ENCODE results near the gene PSEN1. TPM values are rescaled to one million over a fixed set of nuclear protein-coding genes. Genes with fewer than 3 reads are reported as not detected.

Gene PSEN1
- total RNA-seq, 1 experiment from 2014 or later = 41.4 TPM

GRCh38 chr14:73142216-73142615, 5.9 kb downstream of the PSEN1 start:
- no peak overlapping the region for H2AFZ ChIP-seq (ENCODE audit: low read length)
- no peaks in the 10 kb centered on the region for H3K27me3 ChIP-seq (ENCODE audit: low read length)
- ChIA-PET POLR2A (ENCODE audit: unreplicated experiment) (no interaction called here), CTCF (interaction anchor here (1.1 kb wide), 1 partner anchor 31 kb away, joined by 6 read pairs; no protein-coding TSS in a partner anchor)
- TF ChIP-seq CTCF (conservative IDR thresholded peaks at IDR 0.05; ENCODE audit: low read depth, low read length) = no peak
- no peak for TF ChIP-seq EZH2phosphoT487 (IDR thresholded peaks at IDR 0.05; ENCODE audit: borderline replicate concordance, low read length)
- no peak for TF ChIP-seq EZH2 (IDR thresholded peaks at IDR 0.05; ENCODE audit: low read length, unreplicated experiment)
- H3F3A ChIP-seq (ENCODE audit: low read length, unreplicated experiment) = no peaks in the 10 kb centered on the region
- 0 out of 2 replicates have a peak, but pooled peaks cover 2% of the 10 kb centered on the region for H3K36me3 ChIP-seq (ENCODE audit: low read depth, low read length)
- H3K4me2 ChIP-seq (ENCODE audit: low read length) = no peak overlapping the region
- no peak overlapping the region for H3K27ac ChIP-seq (ENCODE audit: low read length)
- no peak overlapping the region for H3K4me3 ChIP-seq (ENCODE audit: low read length)
- H4K20me1 ChIP-seq (ENCODE audit: low read length) = peaks cover 40% of the 10 kb centered on the region
- peaks cover 84% of the 10 kb centered on the region for H3K79me2 ChIP-seq (ENCODE audit: low read length)
- H3K9me2 ChIP-seq (replicated peaks; ENCODE audit: low read length) = no peaks in the 10 kb centered on the region
- intact Hi-C loops (cut with micrococcal nuclease) = no loop called here
- no peaks in the 10 kb centered on the region for H3K9me3 ChIP-seq (ENCODE audit: low read length)
- no peak for ATAC-seq
- BruUV-seq (replicated peaks) = no TSS peak
- peaks cover 11% of the 10 kb centered on the region for H3K4me1 ChIP-seq (ENCODE audit: insufficient read depth, low read length)
- no peak for DNase-seq
- no peak overlapping the region for H3K9ac ChIP-seq (ENCODE audit: low read length)

GRCh38 chr14:73143003-73143402, 6.7 kb downstream of the PSEN1 start:
- H4K20me1 ChIP-seq (ENCODE audit: low read length) = peaks cover 44% of the 10 kb centered on the region
- H3F3A ChIP-seq (ENCODE audit: low read length, unreplicated experiment) = no peaks in the 10 kb centered on the region
- H3K4me3 ChIP-seq (ENCODE audit: low read length) = no peak overlapping the region
- H3K36me3 ChIP-seq (ENCODE audit: low read depth, low read length) = peaks cover 7% of the 10 kb centered on the region; the same call in 1 of the 2 replicates
- DNase-seq (no peak), ATAC-seq (no peak)
- TF ChIP-seq EZH2phosphoT487 (IDR thresholded peaks at IDR 0.05; ENCODE audit: borderline replicate concordance, low read length) (no peak), CTCF (conservative IDR thresholded peaks at IDR 0.05; ENCODE audit: low read depth, low read length) (no peak), EZH2 (IDR thresholded peaks at IDR 0.05; ENCODE audit: low read length, unreplicated experiment) (no peak)
- ChIA-PET CTCF (no interaction called here), POLR2A (ENCODE audit: unreplicated experiment) (no interaction called here)
- H3K27ac ChIP-seq (ENCODE audit: low read length) = no peak overlapping the region
- no peaks in the 10 kb centered on the region for H3K9me2 ChIP-seq (replicated peaks; ENCODE audit: low read length)
- no TSS peak for BruUV-seq (replicated peaks)
- no peaks in the 10 kb centered on the region for H3K9me3 ChIP-seq (ENCODE audit: low read length)
- 0 out of 2 replicates have a peak, but pooled peaks cover 9% of the 10 kb centered on the region for H3K4me1 ChIP-seq (ENCODE audit: insufficient read depth, low read length)
- peaks cover 76% of the 10 kb centered on the region for H3K79me2 ChIP-seq (ENCODE audit: low read length)
- H3K27me3 ChIP-seq (ENCODE audit: low read length) = no peaks in the 10 kb centered on the region
- intact Hi-C loops (cut with micrococcal nuclease) = no loop called here
- H3K4me2 ChIP-seq (ENCODE audit: low read length) = no peak overlapping the region
- no peak overlapping the region for H3K9ac ChIP-seq (ENCODE audit: low read length)
- H2AFZ ChIP-seq (ENCODE audit: low read length) = no peak overlapping the region

DNA sequence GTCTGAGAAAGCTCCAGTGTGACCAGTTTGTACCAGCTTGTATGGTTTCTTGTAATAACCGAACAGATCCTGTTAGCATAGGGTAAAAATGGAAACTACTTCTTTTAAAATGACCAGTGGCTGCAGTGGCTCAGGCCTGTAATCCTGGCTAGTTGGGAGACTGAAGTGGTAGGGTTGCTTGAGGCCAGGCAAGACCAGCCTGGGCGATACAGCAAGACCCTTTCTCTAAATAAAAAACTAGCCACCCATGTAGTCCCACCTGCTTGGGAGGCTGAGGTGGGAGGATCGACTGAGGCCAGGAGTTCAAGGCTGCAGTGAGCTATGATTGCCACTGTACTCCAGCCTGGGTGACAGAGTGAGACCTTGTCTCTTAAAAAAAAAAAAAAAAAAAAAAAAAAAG, 7.3 kb downstream of the PSEN1 start:
- H3K4me2 ChIP-seq (ENCODE audit: low read length) = no peak overlapping the region
- no peak overlapping the region for H3K27ac ChIP-seq (ENCODE audit: low read length)
- H2AFZ ChIP-seq (ENCODE audit: low read length) = no peak overlapping the region
- no TSS peak for BruUV-seq (replicated peaks)
- H3F3A ChIP-seq (ENCODE audit: low read length, unreplicated experiment) = no peaks in the 10 kb centered on the region
- H4K20me1 ChIP-seq (ENCODE audit: low read length) = peaks cover 46% of the 10 kb centered on the region
- intact Hi-C loops (cut with micrococcal nuclease) = no loop called here
- no peaks in the 10 kb centered on the region for H3K9me3 ChIP-seq (ENCODE audit: low read length)
- H3K79me2 ChIP-seq (ENCODE audit: low read length) = peaks cover 72% of the 10 kb centered on the region
- no peak for TF ChIP-seq EZH2 (IDR thresholded peaks at IDR 0.05; ENCODE audit: low read length, unreplicated experiment)
- no peak for TF ChIP-seq EZH2phosphoT487 (IDR thresholded peaks at IDR 0.05; ENCODE audit: borderline replicate concordance, low read length)
- TF ChIP-seq CTCF (conservative IDR thresholded peaks at IDR 0.05; ENCODE audit: low read depth, low read length) = no peak
- 0 out of 2 replicates have a peak, but pooled peaks cover 9% of the 10 kb centered on the region for H3K4me1 ChIP-seq (ENCODE audit: insufficient read depth, low read length)
- no peaks in the 10 kb centered on the region for H3K27me3 ChIP-seq (ENCODE audit: low read length)
- no peak overlapping the region for H3K9ac ChIP-seq (ENCODE audit: low read length)
- no peak; the same call in 1 of the 2 replicates for ATAC-seq
- no peaks in the 10 kb centered on the region for H3K9me2 ChIP-seq (replicated peaks; ENCODE audit: low read length)
- ChIA-PET CTCF (no interaction called here), POLR2A (ENCODE audit: unreplicated experiment) (no interaction called here)
- DNase-seq = no peak
- H3K36me3 ChIP-seq (ENCODE audit: low read depth, low read length) = peaks cover 10% of the 10 kb centered on the region; the same call in 1 of the 2 replicates
- H3K4me3 ChIP-seq (ENCODE audit: low read length) = no peak overlapping the region

Data from PC-3 (cell line).